A673 (cell line): ENCODE data around the gene IPCEF1. TPM values are rescaled to one million over a fixed set of nuclear protein-coding genes. Genes with fewer than 3 reads are reported as not detected.

Experiments used
- BruUV-seq: library from RNA; stranded (reverse); fragments of 400-500 nt; replicated peaks from 2 replicates; lab custom pipeline; 2021; lab: Mats Ljungman, UMichigan
- CTCF ChIA-PET: fragments of 300-600 bp; sonication (Branson Sonifier 250); formaldehyde crosslinking; loops from one replicate; lab custom pipeline; 2022; ENCODE audit warnings: antibody characterized with exemption; lab: Charles Lee
- POLR2A ChIA-PET: fragments of 300-600 bp; sonication (Branson Sonifier 250); formaldehyde crosslinking; loops from one replicate; lab custom pipeline; 2022; ENCODE audit warnings: antibody characterized with exemption; ENCODE audit not compliant: low non-redundant PET; lab: Charles Lee
- DNase-seq: peaks from one replicate; pipeline ENCODE4 v3.0.0-alpha.2; 2015; ENCODE audit warnings: low spot score
- H3K27ac ChIP-seq: fragments of 200-600 bp; sonication (generic); 2 replicates; pipeline ENCODE4 v1.5.1; 2016; ENCODE audit warnings: mixed run types, low read depth, mild to moderate bottlenecking, mixed read lengths, antibody characterized with exemption, low read length; ENCODE audit not compliant: poor library complexity, severe bottlenecking
- H3K27me3 ChIP-seq: fragments of 200-600 bp; sonication (generic); replicated peaks from 2 replicates; pipeline ENCODE4 v1.6.1; 2017; ENCODE audit warnings: mixed run types, low read depth, mild to moderate bottlenecking, mixed read lengths, antibody characterized with exemption, low read length; ENCODE audit not compliant: insufficient read depth, poor library complexity
- H3K36me3 ChIP-seq: fragments of 200-600 bp; sonication (generic); 2 replicates; pipeline ENCODE4 v1.6.1; 2016; ENCODE audit warnings: mixed run types, mild to moderate bottlenecking, mixed read lengths, antibody characterized with exemption, low read length; ENCODE audit not compliant: insufficient read depth, poor library complexity, severe bottlenecking
- H3K4me1 ChIP-seq: fragments of 200-600 bp; sonication (generic); 2 replicates; pipeline ENCODE4 v1.6.1; 2017; ENCODE audit warnings: mixed run types, mild to moderate bottlenecking, mixed read lengths, antibody characterized with exemption, low read length; ENCODE audit not compliant: insufficient read depth, poor library complexity, severe bottlenecking
- H3K4me3 ChIP-seq: fragments of 200-600 bp; sonication (generic); 2 replicates; pipeline ENCODE4 v1.5.1; 2016; ENCODE audit warnings: low read depth, mixed run types, mild to moderate bottlenecking, mixed read lengths, low read length; ENCODE audit not compliant: poor library complexity, severe bottlenecking
- H3K9me3 ChIP-seq: fragments of 200-600 bp; sonication (generic); 2 replicates; pipeline ENCODE4 v1.6.1; 2016; ENCODE audit warnings: mixed run types, low read depth, mild to moderate bottlenecking, mixed read lengths, antibody characterized with exemption, low read length; ENCODE audit not compliant: poor library complexity, severe bottlenecking
- EZH2 ChIP-seq: fragments of 200-600 bp; sonication (generic); IDR thresholded peaks from 2 replicates; pipeline ENCODE4 v1.6.1; 2017; ENCODE audit warnings: borderline replicate concordance, low read depth, mild to moderate bottlenecking, mixed read lengths, antibody characterized with exemption, low read length; ENCODE audit not compliant: poor library complexity, severe bottlenecking
- intact Hi-C: fragments of 100-400 bp; cut with micrococcal nuclease; formaldehyde crosslinking; loops from one replicate; pipeline ENCODE4 v1.10.0; 2022; ENCODE audit not compliant: unreplicated experiment
- total RNA-seq: library from RNA; stranded (reverse); gene quantifications from 2 replicates; pipeline ENCODE4 v1.2.3, GENCODE V29; 2021
- TF ChIP-seq, protein P1 (sequence below): fragments of 300-800, 200-600 bp; sonication (generic); conservative IDR thresholded peaks from 2 replicates; pipeline ENCODE4 v1.5.1; 2017; ENCODE audit warnings: low read depth, mild to moderate bottlenecking, antibody characterized with exemption, low read length, moderate library complexity, mixed read lengths

Gene IPCEF1
- total RNA-seq, 1 experiment from 2014 or later = 1.4 TPM

DNA sequence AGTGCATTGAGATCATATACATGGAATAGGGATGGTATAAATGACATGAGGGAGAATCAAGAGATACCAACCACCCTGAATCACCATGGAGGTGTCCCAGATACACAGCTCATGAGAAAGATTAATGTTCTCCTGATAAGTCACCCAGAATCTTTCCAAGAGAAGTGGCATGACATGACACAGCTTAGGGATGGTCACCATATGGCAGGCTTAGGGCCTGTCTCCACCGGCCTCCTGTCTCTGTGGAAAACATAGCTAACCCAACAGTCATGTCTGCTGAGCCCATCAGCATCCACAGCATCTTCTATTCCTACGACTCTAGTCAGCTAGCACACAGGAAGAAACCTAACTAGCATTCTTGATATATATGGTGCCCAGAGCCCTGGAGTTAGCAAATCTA lies 133.3 kb downstream of the IPCEF1 start:
- ChIA-PET CTCF (no interaction called here), POLR2A (no interaction called here)
- Histone ChIP-seq H3K4me3 (no peak overlapping the region), H3K27ac (no peak overlapping the region), H3K27me3 (no peaks in the 10 kb centered on the region), H3K4me1 (peaks cover 2% of the 10 kb centered on the region), H3K36me3 (no peaks in the 10 kb centered on the region), H3K9me3 (no peaks in the 10 kb centered on the region)
- no TSS peak for BruUV-seq
- intact Hi-C loops = no loop called here
- TF ChIP-seq EZH2 = no peak
- TF ChIP-seq, protein P1, sequence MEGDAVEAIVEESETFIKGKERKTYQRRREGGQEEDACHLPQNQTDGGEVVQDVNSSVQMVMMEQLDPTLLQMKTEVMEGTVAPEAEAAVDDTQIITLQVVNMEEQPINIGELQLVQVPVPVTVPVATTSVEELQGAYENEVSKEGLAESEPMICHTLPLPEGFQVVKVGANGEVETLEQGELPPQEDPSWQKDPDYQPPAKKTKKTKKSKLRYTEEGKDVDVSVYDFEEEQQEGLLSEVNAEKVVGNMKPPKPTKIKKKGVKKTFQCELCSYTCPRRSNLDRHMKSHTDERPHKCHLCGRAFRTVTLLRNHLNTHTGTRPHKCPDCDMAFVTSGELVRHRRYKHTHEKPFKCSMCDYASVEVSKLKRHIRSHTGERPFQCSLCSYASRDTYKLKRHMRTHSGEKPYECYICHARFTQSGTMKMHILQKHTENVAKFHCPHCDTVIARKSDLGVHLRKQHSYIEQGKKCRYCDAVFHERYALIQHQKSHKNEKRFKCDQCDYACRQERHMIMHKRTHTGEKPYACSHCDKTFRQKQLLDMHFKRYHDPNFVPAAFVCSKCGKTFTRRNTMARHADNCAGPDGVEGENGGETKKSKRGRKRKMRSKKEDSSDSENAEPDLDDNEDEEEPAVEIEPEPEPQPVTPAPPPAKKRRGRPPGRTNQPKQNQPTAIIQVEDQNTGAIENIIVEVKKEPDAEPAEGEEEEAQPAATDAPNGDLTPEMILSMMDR = no peak
- no peak for DNase-seq

DNA sequence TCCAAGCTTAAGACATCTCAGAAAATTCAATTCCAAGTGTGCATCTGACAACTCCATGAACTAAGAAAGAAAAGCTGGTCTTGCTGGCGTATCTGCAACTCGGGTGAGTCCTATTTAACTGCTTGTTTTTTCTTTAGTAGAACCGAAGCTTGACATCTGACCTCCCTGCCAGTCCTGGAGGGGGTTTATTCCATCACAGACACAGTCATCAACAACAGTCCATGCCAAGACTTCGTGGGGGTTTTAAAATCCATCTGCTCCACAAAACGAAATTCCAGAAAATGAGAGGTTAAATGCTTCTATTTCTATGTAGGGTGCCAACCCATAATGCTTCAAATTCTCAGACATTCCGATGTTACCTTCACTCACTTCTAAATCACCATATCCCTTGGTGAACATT lies 133.9 kb downstream of the IPCEF1 start:
- CTCF ChIA-PET = no interaction called here
- no peak for TF ChIP-seq EZH2
- TF ChIP-seq, protein P1 = no peak
- H3K36me3 ChIP-seq = no peaks in the 10 kb centered on the region
- POLR2A ChIA-PET = no interaction called here
- no peaks in the 10 kb centered on the region for H3K9me3 ChIP-seq
- H3K27me3 ChIP-seq = no peaks in the 10 kb centered on the region
- no TSS peak for BruUV-seq
- H3K4me3 ChIP-seq = no peak overlapping the region
- H3K27ac ChIP-seq = no peak overlapping the region
- intact Hi-C loops = no loop called here
- H3K4me1 ChIP-seq = peaks cover 3% of the 10 kb centered on the region
- no peak for DNase-seq

DNA sequence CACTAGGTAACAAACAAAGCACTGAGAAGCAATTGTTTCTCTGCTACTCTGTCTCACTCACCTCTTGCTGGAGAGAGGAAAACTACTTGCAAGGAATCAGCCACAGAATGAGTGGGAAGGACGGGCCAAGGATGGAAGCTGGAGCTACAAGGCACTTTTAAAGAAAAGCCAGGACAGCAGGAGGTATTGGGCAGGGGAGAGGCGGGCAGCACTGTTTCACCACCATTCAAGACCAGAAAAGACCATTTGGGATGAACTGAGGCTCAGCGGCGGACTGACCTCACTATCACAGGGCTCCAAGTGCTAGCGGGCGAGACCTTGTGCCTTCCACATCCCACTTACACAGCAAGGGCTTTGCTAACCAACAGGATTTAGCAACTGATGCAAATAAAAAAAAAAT lies 137.4 kb downstream of the IPCEF1 start:
- CTCF ChIA-PET = no interaction called here

More for the DNA sequence above, 137.4 kb downstream of the IPCEF1 start:
- Histone ChIP-seq H3K36me3 (no peaks in the 10 kb centered on the region), H3K9me3 (no peaks in the 10 kb centered on the region), H3K27ac (no peak overlapping the region), H3K27me3 (no peaks in the 10 kb centered on the region), H3K4me3 (no peak overlapping the region), H3K4me1 (peaks cover 3% of the 10 kb centered on the region)
- intact Hi-C loops = no loop called here
- DNase-seq = no peak
- TF ChIP-seq, protein P1 = no peak
- no peak for TF ChIP-seq EZH2
- BruUV-seq = no TSS peak
- POLR2A ChIA-PET = no interaction called here
